Neutrophil (primary cell): ENCODE data around the gene GFER.

Experiments
- H3K27ac ChIP-seq: fragments of 200-600 bp; sonication (generic); 2 replicates; pipeline ENCODE4 v1.5.1; 2016; ENCODE audit warnings: mild to moderate bottlenecking, moderate library complexity
- H3K27me3 ChIP-seq: fragments of 200-600 bp; sonication (generic); 2 replicates; pipeline ENCODE4 v1.6.0; 2016; ENCODE audit warnings: mild to moderate bottlenecking
- H3K36me3 ChIP-seq: fragments of 200-600 bp; sonication (generic); 2 replicates; pipeline ENCODE4 v1.5.1; 2017
- H3K4me1 ChIP-seq, 2 experiments: fragments of 200-600 bp in 1 of 2; sonication (generic) in 1 of 2; 1 replicate in 1 of 2; 2 replicates in 1 of 2; pipeline versions ENCODE4 v1.5.1 to v1.6.1; 2013 to 2016; ENCODE audit warnings: low read depth in 1 of 2, low read length in 1 of 2, mild to moderate bottlenecking in 1 of 2, moderate library complexity in 1 of 2; ENCODE audit not compliant: control insufficient read depth in 1 of 2, insufficient read depth in 1 of 2
- H3K4me3 ChIP-seq, 2 experiments: fragments of 200-600 bp in 1 of 2; sonication (generic) in 1 of 2; 1 replicate in 1 of 2; 2 replicates in 1 of 2; pipeline ENCODE4 v1.5.1; 2013 to 2016; ENCODE audit warnings: low read depth in 1 of 2, low read length in 1 of 2, mild to moderate bottlenecking in 1 of 2, moderate library complexity in 1 of 2
- H3K9me3 ChIP-seq: fragments of 200-600 bp; sonication (generic); 2 replicates; pipeline ENCODE4 v1.5.1; 2016
- TF ChIP-seq, protein P1 (sequence below): fragments of 200-600 bp; sonication (generic); IDR thresholded peaks from 2 replicates; pipeline ENCODE4 v1.5.1; 2016; ENCODE audit warnings: antibody characterized with exemption

GFER gene

DNA sequence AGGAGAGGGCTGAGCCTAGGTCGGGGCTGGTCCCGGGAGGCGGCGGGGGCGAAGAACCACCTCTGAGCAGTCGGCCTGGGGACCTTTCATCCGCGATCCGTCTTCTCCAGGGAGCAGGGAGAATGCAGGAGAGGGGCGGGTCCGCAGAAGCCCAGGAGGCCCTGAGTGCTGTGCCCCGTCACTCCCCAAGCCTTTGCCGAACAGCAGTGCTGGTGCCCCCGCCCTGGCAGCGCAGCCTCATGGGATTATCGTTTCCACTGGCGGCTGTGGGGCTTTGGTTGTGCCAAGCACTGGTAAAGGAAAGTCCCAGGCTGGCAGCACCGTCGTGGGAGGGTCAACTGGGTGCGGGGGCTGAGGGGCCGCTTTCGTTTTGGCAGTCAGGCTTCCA, 11.5 kb upstream of the GFER start:
- Histone ChIP-seq H3K9me3 (no peaks in the 10 kb centered on the region), H3K4me1 (peaks cover 19 to 22% of the 10 kb centered on the region in 2 experiments), H3K27me3 (no peaks in the 10 kb centered on the region), H3K27ac (peak overlapping the region; percentile 96), H3K36me3 (peaks cover 32% of the 10 kb centered on the region), H3K4me3 (peak overlapping the region; percentile 88 to 99)
- TF ChIP-seq, protein P1, sequence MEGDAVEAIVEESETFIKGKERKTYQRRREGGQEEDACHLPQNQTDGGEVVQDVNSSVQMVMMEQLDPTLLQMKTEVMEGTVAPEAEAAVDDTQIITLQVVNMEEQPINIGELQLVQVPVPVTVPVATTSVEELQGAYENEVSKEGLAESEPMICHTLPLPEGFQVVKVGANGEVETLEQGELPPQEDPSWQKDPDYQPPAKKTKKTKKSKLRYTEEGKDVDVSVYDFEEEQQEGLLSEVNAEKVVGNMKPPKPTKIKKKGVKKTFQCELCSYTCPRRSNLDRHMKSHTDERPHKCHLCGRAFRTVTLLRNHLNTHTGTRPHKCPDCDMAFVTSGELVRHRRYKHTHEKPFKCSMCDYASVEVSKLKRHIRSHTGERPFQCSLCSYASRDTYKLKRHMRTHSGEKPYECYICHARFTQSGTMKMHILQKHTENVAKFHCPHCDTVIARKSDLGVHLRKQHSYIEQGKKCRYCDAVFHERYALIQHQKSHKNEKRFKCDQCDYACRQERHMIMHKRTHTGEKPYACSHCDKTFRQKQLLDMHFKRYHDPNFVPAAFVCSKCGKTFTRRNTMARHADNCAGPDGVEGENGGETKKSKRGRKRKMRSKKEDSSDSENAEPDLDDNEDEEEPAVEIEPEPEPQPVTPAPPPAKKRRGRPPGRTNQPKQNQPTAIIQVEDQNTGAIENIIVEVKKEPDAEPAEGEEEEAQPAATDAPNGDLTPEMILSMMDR = no peak

DNA sequence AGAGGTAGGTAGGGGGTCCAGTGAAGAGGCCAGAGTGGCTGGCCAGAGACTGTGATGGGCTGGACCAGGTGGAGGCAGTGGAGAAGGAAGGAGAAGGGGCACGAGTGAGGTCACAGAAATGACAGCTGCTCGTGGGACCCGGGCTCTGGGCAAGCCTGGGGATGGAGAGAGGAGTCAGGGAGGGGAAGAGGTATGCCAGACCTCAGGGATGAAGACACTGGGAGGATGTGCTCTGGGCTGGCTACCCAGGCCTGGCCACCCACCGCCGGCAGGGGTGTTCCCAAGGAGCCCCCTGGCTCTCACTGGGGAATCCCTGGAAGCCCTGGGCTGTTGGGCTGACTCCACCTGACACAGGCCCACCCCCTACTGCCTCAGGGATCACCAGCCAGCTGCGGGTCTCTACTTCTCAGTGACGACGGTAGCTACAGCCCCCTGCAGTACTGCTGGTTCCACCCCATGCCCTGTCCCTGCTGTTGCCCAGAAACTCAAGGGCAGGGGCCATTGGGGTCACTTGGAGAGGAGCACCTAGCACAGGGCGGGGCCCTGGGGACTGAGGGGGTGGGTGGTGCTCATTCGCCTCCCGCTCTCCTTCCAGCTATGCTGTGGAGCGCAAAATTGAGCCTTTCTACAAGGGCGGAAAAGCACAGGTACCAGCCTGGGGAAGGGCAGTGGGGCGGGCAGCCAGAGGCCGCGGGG, 10.4 kb upstream of the GFER start:
- H3K4me3 ChIP-seq = no peak overlapping the region
- peaks cover 9% of the 10 kb centered on the region for H3K27me3 ChIP-seq
- peaks cover 19 to 22% of the 10 kb centered on the region in 2 experiments for H3K4me1 ChIP-seq
- H3K27ac ChIP-seq = no peak overlapping the region
- no peaks in the 10 kb centered on the region for H3K9me3 ChIP-seq
- TF ChIP-seq, protein P1 = no peak
- peaks cover 41% of the 10 kb centered on the region for H3K36me3 ChIP-seq

DNA sequence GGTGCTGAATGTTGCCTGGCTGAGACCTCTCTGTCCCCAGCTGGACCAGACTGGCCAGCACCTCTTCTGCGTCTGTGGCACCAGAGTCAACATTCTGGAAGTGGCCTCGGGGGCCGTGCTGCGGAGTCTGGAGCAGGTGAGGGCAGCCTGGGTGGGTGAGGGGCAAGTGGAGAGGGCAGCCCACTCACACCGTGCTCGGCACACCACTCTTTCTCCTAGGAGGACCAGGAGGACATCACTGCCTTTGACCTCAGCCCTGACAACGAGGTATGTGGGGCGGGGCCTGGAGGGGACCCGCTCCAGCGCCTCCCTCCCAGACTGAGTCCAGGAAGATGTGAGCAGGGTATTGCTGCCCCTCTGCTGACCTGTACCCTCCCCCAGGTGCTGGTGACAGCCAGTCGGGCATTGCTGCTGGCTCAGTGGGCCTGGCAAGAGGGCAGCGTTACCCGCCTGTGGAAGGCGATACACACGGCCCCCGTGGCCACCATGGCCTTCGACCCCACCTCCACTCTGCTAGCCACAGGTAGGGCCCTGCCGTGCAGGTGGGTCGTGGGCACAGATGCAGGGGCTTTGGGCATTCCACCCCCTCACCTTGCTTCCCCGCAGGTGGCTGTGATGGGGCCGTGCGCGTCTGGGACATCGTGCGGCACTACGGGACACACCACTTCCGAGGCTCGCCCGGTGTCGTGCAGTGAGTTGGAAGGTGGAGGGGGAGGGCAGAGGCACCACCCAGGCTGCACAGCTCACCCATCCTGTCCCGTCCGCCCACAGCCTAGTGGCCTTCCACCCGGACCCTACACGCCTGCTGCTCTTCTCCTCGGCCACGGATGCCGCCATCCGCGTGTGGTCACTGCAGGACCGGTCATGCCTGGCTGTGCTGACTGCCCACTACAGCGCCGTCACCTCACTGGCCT, 9.6 kb upstream of the GFER start:
- H3K4me3 ChIP-seq = no peak overlapping the region
- H3K27me3 ChIP-seq = peaks cover 18% of the 10 kb centered on the region
- peaks cover 19 to 22% of the 10 kb centered on the region in 2 experiments for H3K4me1 ChIP-seq
- H3K9me3 ChIP-seq = no peaks in the 10 kb centered on the region
- peaks cover 41% of the 10 kb centered on the region for H3K36me3 ChIP-seq
- TF ChIP-seq, protein P1 = no peak
- no peak overlapping the region for H3K27ac ChIP-seq

DNA sequence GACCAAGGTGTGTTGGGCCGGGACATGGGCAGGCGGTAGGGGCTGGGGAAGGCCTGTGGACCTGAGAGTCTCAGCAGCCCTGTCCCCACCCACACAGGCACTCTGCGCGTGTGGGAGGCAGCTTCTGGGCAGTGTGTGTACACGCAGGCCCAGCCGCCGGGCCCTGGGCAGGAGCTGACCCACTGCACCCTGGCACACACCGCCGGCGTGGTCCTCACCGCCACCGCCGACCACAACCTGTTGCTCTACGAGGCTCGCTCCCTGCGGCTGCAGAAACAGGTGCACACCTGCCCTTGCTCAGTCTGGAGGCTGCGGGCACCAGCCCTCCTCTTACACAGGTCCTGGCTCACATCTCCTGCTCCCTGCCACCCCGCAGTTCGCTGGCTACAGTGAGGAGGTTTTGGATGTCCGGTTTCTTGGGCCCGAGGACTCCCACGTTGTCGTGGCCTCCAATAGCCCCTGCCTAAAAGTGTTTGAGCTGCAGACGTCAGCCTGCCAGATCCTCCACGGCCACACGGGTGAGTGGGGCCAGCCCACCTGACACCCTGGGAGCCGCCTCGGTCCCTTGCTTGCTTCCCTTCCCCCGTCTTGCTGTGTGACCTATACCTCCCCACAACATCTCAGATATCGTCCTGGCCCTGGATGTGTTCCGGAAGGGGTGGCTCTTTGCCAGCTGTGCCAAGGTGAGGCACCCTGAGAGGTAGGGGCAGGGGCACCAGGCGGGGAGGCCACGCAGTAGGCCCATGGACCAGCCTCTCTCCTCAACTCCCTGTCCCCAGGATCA, 8.4 kb upstream of the GFER start:
- H3K36me3 ChIP-seq = peaks cover 41% of the 10 kb centered on the region

DNA sequence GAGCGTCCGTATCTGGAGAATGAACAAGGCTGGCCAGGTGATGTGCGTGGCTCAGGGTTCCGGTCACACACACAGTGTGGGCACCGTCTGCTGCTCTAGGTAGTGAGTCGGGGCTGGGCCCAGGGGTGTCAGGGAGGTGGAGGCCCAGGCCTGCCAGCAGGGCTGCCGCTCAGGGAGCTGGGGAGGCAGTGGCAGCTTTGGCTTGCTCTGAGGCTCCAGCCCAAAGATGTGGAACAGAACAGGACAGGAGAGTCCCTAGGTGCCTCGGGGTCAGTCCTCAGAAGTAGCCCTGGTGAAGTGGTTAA, 7.8 kb upstream of the GFER start:
- Histone ChIP-seq H3K27me3 (peaks cover 35% of the 10 kb centered on the region), H3K4me3 (no peak overlapping the region), H3K4me1 (peaks cover 14 to 15% of the 10 kb centered on the region in 2 experiments), H3K9me3 (no peaks in the 10 kb centered on the region), H3K27ac (no peak overlapping the region), H3K36me3 (peaks cover 41% of the 10 kb centered on the region)
- TF ChIP-seq, protein P1 = no peak

More for the DNA sequence above, 8.4 kb upstream of the GFER start:
- Histone ChIP-seq H3K4me3 (no peak overlapping the region), H3K27ac (no peak overlapping the region), H3K4me1 (peaks cover 19 to 21% of the 10 kb centered on the region in 2 experiments), H3K27me3 (peaks cover 30% of the 10 kb centered on the region), H3K9me3 (no peaks in the 10 kb centered on the region)
- TF ChIP-seq, protein P1 = no peak
